Trophoblast cell (in vitro differentiated cells and primary cell): ENCODE data around the gene AADACL2. TPM values are rescaled to one million over a fixed set of nuclear protein-coding genes. Genes with fewer than 3 reads are reported as not detected.

Experiments used
- DNase-seq, 2 donors: peaks; one replicate each; pipeline ENCODE4 v3.0.0-alpha.2; 2016
- H2AFZ ChIP-seq: 2 replicates; pipeline ENCODE4 v1.6.1; 2013; ENCODE audit warnings: low read length, moderate library complexity, mild to moderate bottlenecking; ENCODE audit not compliant: insufficient read depth, poor library complexity
- H2AK5ac ChIP-seq: 2 replicates; pipeline ENCODE4 v1.6.1; 2013; ENCODE audit warnings: mild to moderate bottlenecking, low read length
- H2BK120ac ChIP-seq: 2 replicates; pipeline ENCODE4 v1.6.1; 2013; ENCODE audit warnings: low read length, mild to moderate bottlenecking, moderate library complexity; ENCODE audit not compliant: insufficient read depth, poor library complexity
- H2BK12ac ChIP-seq: 2 replicates; pipeline ENCODE4 v1.6.1; 2013; ENCODE audit warnings: mild to moderate bottlenecking, low read length, moderate library complexity
- H2BK5ac ChIP-seq: 2 replicates; pipeline ENCODE4 v1.6.1; 2013; ENCODE audit warnings: low read length, low read depth, moderate library complexity, mild to moderate bottlenecking; ENCODE audit not compliant: poor library complexity
- H3K14ac ChIP-seq: 2 replicates; pipeline ENCODE4 v1.6.1; 2013; ENCODE audit warnings: mild to moderate bottlenecking, low read length
- H3K18ac ChIP-seq: 2 replicates; pipeline ENCODE4 v1.6.1; 2013; ENCODE audit warnings: mild to moderate bottlenecking, low read length
- H3K23ac ChIP-seq: 2 replicates; pipeline ENCODE4 v1.6.1; 2013; ENCODE audit warnings: low read length
- H3K27ac ChIP-seq: 2 replicates; pipeline ENCODE4 v1.5.1; 2013; ENCODE audit warnings: low read depth, mild to moderate bottlenecking, inconsistent platforms, low read length, moderate library complexity
- H3K27me3 ChIP-seq: 2 replicates; pipeline ENCODE4 v1.6.1; 2013; ENCODE audit warnings: inconsistent platforms, mild to moderate bottlenecking, low read length, moderate library complexity; ENCODE audit not compliant: insufficient read depth
- H3K36me3 ChIP-seq, 2 experiments: 1 replicate in 1 of 2; 2 replicates in 1 of 2; pipeline ENCODE4 v1.6.1; 2013; ENCODE audit warnings: low read length in 2 of 2, mild to moderate bottlenecking in 2 of 2, moderate library complexity in 1 of 2; ENCODE audit not compliant: insufficient read depth in 2 of 2, control insufficient read depth in 1 of 2
- H3K4ac ChIP-seq: 2 replicates; pipeline ENCODE4 v1.6.1; 2013; ENCODE audit warnings: low read depth, mild to moderate bottlenecking, low read length, moderate library complexity
- H3K4me1 ChIP-seq, 2 experiments: 1 replicate in 1 of 2; 2 replicates in 1 of 2; pipeline ENCODE4 v1.6.1; 2013; ENCODE audit warnings: low read length in 2 of 2, mild to moderate bottlenecking in 2 of 2, moderate library complexity in 1 of 2; ENCODE audit not compliant: insufficient read depth in 2 of 2, control insufficient read depth in 1 of 2
- H3K4me2 ChIP-seq: 2 replicates; pipeline ENCODE4 v1.6.1; 2013; ENCODE audit warnings: inconsistent platforms, mild to moderate bottlenecking, low read length, moderate library complexity
- H3K4me3 ChIP-seq: 2 replicates; pipeline ENCODE4 v1.5.1; 2013; ENCODE audit warnings: mild to moderate bottlenecking, low read depth, low read length, inconsistent platforms
- H3K79me1 ChIP-seq: one replicate; pipeline ENCODE4 v1.6.1; 2013; ENCODE audit warnings: low read length
- H3K79me2 ChIP-seq: 2 replicates; pipeline ENCODE4 v1.6.1; 2013; ENCODE audit warnings: low read length, mild to moderate bottlenecking; ENCODE audit not compliant: control insufficient read depth, insufficient read depth, poor library complexity
- H3K9ac ChIP-seq: 2 replicates; pipeline ENCODE4 v1.6.1; 2013; ENCODE audit warnings: mild to moderate bottlenecking, low read length
- H3K9me3 ChIP-seq: 2 replicates; pipeline ENCODE4 v1.6.1; 2013; ENCODE audit warnings: low read depth, mild to moderate bottlenecking, control low read depth, inconsistent platforms, low read length; ENCODE audit not compliant: insufficient read depth
- H4K12ac ChIP-seq: 2 replicates; pipeline ENCODE4 v1.6.1; 2013; ENCODE audit warnings: low read depth, mild to moderate bottlenecking, low read length, moderate library complexity
- H4K8ac ChIP-seq: 2 replicates; pipeline ENCODE4 v1.6.1; 2013; ENCODE audit warnings: low read depth, mild to moderate bottlenecking, low read length, moderate library complexity
- H4K91ac ChIP-seq: one replicate; pipeline ENCODE4 v1.6.1; 2013; ENCODE audit warnings: low read depth, mild to moderate bottlenecking, low read length, moderate library complexity
- WGBS: extraction: QIAGEN DNeasy Blood & Tissue Kit; methylation state at CpG from one replicate; pipeline ENCODE4 v1.1.7; 2013; ENCODE audit warnings: missing lambda C conversion rate; ENCODE audit not compliant: insufficient read length, insufficient coverage; ENCODE audit errors: extremely low coverage; 5-methylcytosine and 5-hydroxymethylcytosine counted together
- polyA plus RNA-seq: library from polyadenylated mRNA; stranded (reverse); fragments of 200-250 nt; gene quantifications from 2 replicates; pipeline ENCODE4 v1.2.3, GENCODE V29; 2013

The AADACL2 gene, protein sequence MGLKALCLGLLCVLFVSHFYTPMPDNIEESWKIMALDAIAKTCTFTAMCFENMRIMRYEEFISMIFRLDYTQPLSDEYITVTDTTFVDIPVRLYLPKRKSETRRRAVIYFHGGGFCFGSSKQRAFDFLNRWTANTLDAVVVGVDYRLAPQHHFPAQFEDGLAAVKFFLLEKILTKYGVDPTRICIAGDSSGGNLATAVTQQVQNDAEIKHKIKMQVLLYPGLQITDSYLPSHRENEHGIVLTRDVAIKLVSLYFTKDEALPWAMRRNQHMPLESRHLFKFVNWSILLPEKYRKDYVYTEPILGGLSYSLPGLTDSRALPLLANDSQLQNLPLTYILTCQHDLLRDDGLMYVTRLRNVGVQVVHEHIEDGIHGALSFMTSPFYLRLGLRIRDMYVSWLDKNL
- not detected in 2 replicates for polyA plus RNA-seq

DNA sequence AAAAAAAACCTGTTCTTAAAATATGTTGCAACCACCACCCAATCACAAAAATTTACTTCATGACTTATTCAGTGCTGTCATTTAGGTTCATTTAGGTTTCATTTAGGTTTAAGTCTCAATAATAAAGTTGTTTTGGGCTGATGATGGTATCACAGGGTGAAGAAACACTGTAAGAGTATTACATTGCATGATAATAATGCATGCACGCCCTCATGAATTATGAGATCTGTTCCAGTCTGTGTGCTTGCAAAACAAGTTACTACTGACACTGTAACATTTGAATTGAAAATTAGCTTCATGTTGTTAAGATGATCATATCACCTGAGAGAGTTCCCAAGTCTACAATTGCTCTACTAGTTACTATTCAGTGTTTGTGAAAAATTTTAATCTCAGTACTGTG lies at the start of gene AADACL2:
TSS of gene AADACL2 (plus strand) at position 315 of the 400 bp plus-strand sequence. CDS start 109 bp downstream, outside the sequence.
- H4K8ac ChIP-seq: no peak within 1 kb of the TSS
- H3K18ac ChIP-seq: no peak within 1 kb of the TSS
- H2BK12ac ChIP-seq: no peak within 1 kb of the TSS
- no peaks in the 10 kb centered on the region for H3K27me3 ChIP-seq
- H2AK5ac ChIP-seq: no peak within 1 kb of the TSS
- no peak within 1 kb of the TSS for H2AFZ ChIP-seq
- no CpG with 5 or more reads among the region's 1 CpG for WGBS
- no peak within 1 kb of the TSS for H3K4ac ChIP-seq
- H4K91ac ChIP-seq: no peak within 1 kb of the TSS
- H3K79me2 ChIP-seq: no peaks in the 10 kb centered on the region
- no peaks in the 10 kb centered on the region for H3K79me1 ChIP-seq
- no peaks in the 10 kb centered on the region for H3K4me1 ChIP-seq
- no peak within 1 kb of the TSS for H3K27ac ChIP-seq
- H2BK120ac ChIP-seq: no peak within 1 kb of the TSS
- H3K36me3 ChIP-seq: no peaks in the 10 kb centered on the region
- H3K4me2 ChIP-seq: no peak within 1 kb of the TSS
- no peak within 1 kb of the TSS for H3K9ac ChIP-seq
- DNase-seq: peak in 1 of 2 donors; percentile 32
- H3K9me3 ChIP-seq: no peaks in the 10 kb centered on the region
- no peak within 1 kb of the TSS for H3K23ac ChIP-seq
- H3K14ac ChIP-seq: no peak within 1 kb of the TSS
- no peak within 1 kb of the TSS for H4K12ac ChIP-seq
- H3K4me3 ChIP-seq: no peak within 1 kb of the TSS
- H2BK5ac ChIP-seq: no peak within 1 kb of the TSS

GRCh38 chr3:151684094-151684493 lies 49.6 kb upstream of the AADACL2 start:
- no peaks in the 10 kb centered on the region for H3K4me1 ChIP-seq
- H2BK5ac ChIP-seq: no peak overlapping the region
- H3K4ac ChIP-seq: no peak overlapping the region
- no peak overlapping the region for H3K18ac ChIP-seq
- no peaks in the 10 kb centered on the region for H3K36me3 ChIP-seq
- no peaks in the 10 kb centered on the region for H3K79me1 ChIP-seq
- H3K4me2 ChIP-seq: no peak overlapping the region
- H2AK5ac ChIP-seq: no peak overlapping the region
- no peaks in the 10 kb centered on the region for H3K79me2 ChIP-seq
- H3K23ac ChIP-seq: no peak overlapping the region
- no peaks in the 10 kb centered on the region for H3K9me3 ChIP-seq
- H2AFZ ChIP-seq: no peak overlapping the region
- H4K91ac ChIP-seq: no peak overlapping the region
- H2BK120ac ChIP-seq: no peak overlapping the region
- no peak overlapping the region for H4K8ac ChIP-seq
- no peak overlapping the region for H3K4me3 ChIP-seq
- no peak overlapping the region for H3K9ac ChIP-seq
- H3K27ac ChIP-seq: no peak overlapping the region
- H3K27me3 ChIP-seq: no peaks in the 10 kb centered on the region
- no peak overlapping the region for H4K12ac ChIP-seq
- H3K14ac ChIP-seq: no peak overlapping the region
- no peak for DNase-seq
- H2BK12ac ChIP-seq: no peak overlapping the region

DNA sequence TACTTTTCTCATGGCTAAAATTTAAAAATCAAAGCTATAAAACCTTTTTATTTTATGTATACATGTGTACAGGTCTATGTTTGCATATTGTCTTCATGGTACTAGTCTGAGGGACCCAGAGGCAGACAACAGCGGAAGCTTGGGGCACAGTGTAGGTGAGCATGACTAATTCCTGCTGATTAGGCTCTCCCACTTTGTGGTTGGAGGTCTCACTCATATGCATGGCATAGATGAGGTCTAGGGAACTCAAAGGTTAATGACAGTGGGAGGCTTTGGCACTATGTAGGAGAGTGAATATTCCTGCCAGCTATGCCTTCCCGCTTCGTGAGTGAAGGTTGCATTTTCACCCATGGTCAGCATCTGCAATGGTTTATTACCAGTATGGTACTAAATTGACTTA lies 47.5 kb upstream of the AADACL2 start:
- Histone ChIP-seq H3K27me3 (no peaks in the 10 kb centered on the region), H4K8ac (no peak overlapping the region), H3K9ac (no peak overlapping the region), H2AFZ (no peak overlapping the region), H3K4ac (no peak overlapping the region), H3K14ac (no peak overlapping the region), H3K79me1 (no peaks in the 10 kb centered on the region), H3K4me3 (no peak overlapping the region), H3K4me1 (no peaks in the 10 kb centered on the region), H2BK120ac (no peak overlapping the region), H3K9me3 (no peaks in the 10 kb centered on the region), H2AK5ac (no peak overlapping the region), H3K27ac (no peak overlapping the region), H3K18ac (no peak overlapping the region), H3K36me3 (no peaks in the 10 kb centered on the region), H3K4me2 (no peak overlapping the region), H3K79me2 (no peaks in the 10 kb centered on the region), H3K23ac (no peak overlapping the region), H2BK12ac (no peak overlapping the region), H4K12ac (no peak overlapping the region), H2BK5ac (no peak overlapping the region), H4K91ac (no peak overlapping the region)
- DNase-seq: no peak
- no CpG with 5 or more reads among the region's 3 CpGs for WGBS

GRCh38 chr3:151687076-151687475 lies 46.7 kb upstream of the AADACL2 start:
- Histone ChIP-seq H3K4me3 (no peak overlapping the region), H3K4me1 (no peaks in the 10 kb centered on the region), H3K79me1 (no peaks in the 10 kb centered on the region), H3K9ac (no peak overlapping the region), H2BK12ac (no peak overlapping the region), H2BK5ac (no peak overlapping the region), H2BK120ac (no peak overlapping the region), H3K27me3 (no peaks in the 10 kb centered on the region), H4K91ac (no peak overlapping the region), H2AK5ac (no peak overlapping the region), H3K27ac (no peak overlapping the region), H3K14ac (no peak overlapping the region), H3K4ac (no peak overlapping the region), H4K8ac (no peak overlapping the region), H4K12ac (no peak overlapping the region), H3K4me2 (no peak overlapping the region), H3K23ac (no peak overlapping the region), H3K79me2 (no peaks in the 10 kb centered on the region), H3K36me3 (no peaks in the 10 kb centered on the region), H2AFZ (no peak overlapping the region), H3K18ac (no peak overlapping the region), H3K9me3 (no peaks in the 10 kb centered on the region)
- DNase-seq: no peak
- no CpG with 5 or more reads among the region's 5 CpGs for WGBS
